Prostate gland (tissue), 2 donors: Measurements from ENCODE around the gene MAT2B. TPM values are rescaled to one million over a fixed set of nuclear protein-coding genes. Genes with fewer than 3 reads are reported as not detected.
A peak's percentile ranks its signal among the peaks of the same experiment; 100 is the strongest.

Source experiments
- DNase-seq: peaks from one replicate; pipeline ENCODE4 v3.0.0-alpha.2; 2019; ENCODE audit warnings: low spot score
- H3K27ac ChIP-seq, 2 donors: fragments of 200-600 bp; sonication (generic); 2 replicates each; pipeline ENCODE4 v1.5.1; 2017 to 2019
- H3K27me3 ChIP-seq: fragments of 200-600 bp; sonication (generic); replicated peaks from 2 replicates; pipeline ENCODE4 v1.5.1; 2019; ENCODE audit not compliant: insufficient read depth
- H3K36me3 ChIP-seq, 2 donors: fragments of 200-600 bp; sonication (generic); 1 replicate in 1 of 2; 2 replicates in 1 of 2; pipeline versions ENCODE4 v1.5.1 to v1.8.1; 2017 to 2019
- H3K4me1 ChIP-seq: fragments of 200-600 bp; sonication (generic); replicated peaks from 2 replicates; pipeline ENCODE4 v1.5.1; 2019
- H3K4me3 ChIP-seq, 2 donors: fragments of 200-600 bp; sonication (generic); 2 replicates each; pipeline ENCODE4 v1.5.1; 2017 to 2019
- H3K9me3 ChIP-seq: fragments of 200-600 bp; sonication (generic); 2 replicates; pipeline ENCODE4 v1.5.1; 2017
- POLR2A ChIP-seq: fragments of 450-650 bp; IDR thresholded peaks from one replicate; pipeline ENCODE4 v1.6.1; 2016; ENCODE audit warnings: antibody characterized with exemption, mild to moderate bottlenecking
- POLR2AphosphoS5 ChIP-seq: sonication (generic); formaldehyde crosslinking; IDR thresholded peaks from one replicate; pipeline ENCODE4 v1.6.1; 2017; ENCODE audit warnings: antibody characterized with exemption
- WGBS: methylation state at CpG from one replicate; pipeline ENCODE4 v1.1.5; 2018; 5-methylcytosine and 5-hydroxymethylcytosine counted together
- intact Hi-C: fragments of 100-400 bp; cut with DNase I; formaldehyde crosslinking; loops from one replicate; pipeline ENCODE4 v1.14.2; 2022
- total RNA-seq, 2 donors: library from RNA; depleted of rRNA; stranded (reverse); fragments of >200 nt; gene quantifications; one replicate each; pipeline ENCODE4 v1.1.0, GENCODE V29; 2016
- TF ChIP-seq, protein P1 (sequence below), 4 experiments: fragments of 200-600 bp in 2 of 4; fragments of 450-650 bp in 2 of 4; sonication (generic) in 2 of 4; IDR thresholded peaks; 1 replicate in 3 of 4; 2 replicates in 1 of 4; pipeline ENCODE4 v1.5.1; 2016 to 2019; ENCODE audit warnings: antibody characterized with exemption in 4 of 4, mild to moderate bottlenecking in 2 of 4, moderate library complexity in 2 of 4

MAT2B gene
- total RNA-seq, 2 donors from 2014 or later = 53.9 to 68.5 TPM

DNA sequence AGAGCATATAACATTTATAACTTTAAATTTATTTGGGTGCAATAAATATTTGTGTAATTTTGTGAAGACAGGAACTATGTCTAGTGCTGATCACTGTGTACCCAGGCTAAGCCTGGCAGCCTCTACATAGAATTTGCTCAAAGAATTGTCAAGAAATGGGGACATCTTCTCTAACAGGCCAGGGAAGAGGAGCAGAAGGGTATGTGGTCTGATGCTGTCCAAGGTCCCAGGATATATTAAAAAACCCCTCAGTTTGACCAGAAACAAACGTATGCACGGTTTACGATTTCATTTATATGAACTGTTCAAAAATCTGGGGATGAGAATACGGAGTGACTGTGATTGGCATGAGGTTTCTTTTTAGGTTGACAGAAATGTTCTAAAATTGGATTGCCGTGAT lies 55.9 kb downstream of the MAT2B start:
- no peak for TF ChIP-seq POLR2AphosphoS5
- TF ChIP-seq, protein P1, sequence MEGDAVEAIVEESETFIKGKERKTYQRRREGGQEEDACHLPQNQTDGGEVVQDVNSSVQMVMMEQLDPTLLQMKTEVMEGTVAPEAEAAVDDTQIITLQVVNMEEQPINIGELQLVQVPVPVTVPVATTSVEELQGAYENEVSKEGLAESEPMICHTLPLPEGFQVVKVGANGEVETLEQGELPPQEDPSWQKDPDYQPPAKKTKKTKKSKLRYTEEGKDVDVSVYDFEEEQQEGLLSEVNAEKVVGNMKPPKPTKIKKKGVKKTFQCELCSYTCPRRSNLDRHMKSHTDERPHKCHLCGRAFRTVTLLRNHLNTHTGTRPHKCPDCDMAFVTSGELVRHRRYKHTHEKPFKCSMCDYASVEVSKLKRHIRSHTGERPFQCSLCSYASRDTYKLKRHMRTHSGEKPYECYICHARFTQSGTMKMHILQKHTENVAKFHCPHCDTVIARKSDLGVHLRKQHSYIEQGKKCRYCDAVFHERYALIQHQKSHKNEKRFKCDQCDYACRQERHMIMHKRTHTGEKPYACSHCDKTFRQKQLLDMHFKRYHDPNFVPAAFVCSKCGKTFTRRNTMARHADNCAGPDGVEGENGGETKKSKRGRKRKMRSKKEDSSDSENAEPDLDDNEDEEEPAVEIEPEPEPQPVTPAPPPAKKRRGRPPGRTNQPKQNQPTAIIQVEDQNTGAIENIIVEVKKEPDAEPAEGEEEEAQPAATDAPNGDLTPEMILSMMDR (IDR thresholded peaks at IDR 0.05) = no peak
- no peak for TF ChIP-seq POLR2A
- H3K4me3 ChIP-seq = no peak overlapping the region
- H3K27me3 ChIP-seq = no peaks in the 10 kb centered on the region
- no peaks in the 10 kb centered on the region for H3K9me3 ChIP-seq
- 76% methylated on average over 5 of the region's 5 CpGs for WGBS
- no peak for DNase-seq
- H3K27ac ChIP-seq = no peak overlapping the region
- intact Hi-C loops = loop anchor here (10.0 kb wide), 2 partner anchors 443 to 1643 kb away; no protein-coding TSS in a partner anchor
- no peaks in the 10 kb centered on the region for H3K4me1 ChIP-seq
- H3K36me3 ChIP-seq = no peaks in the 10 kb centered on the region

DNA sequence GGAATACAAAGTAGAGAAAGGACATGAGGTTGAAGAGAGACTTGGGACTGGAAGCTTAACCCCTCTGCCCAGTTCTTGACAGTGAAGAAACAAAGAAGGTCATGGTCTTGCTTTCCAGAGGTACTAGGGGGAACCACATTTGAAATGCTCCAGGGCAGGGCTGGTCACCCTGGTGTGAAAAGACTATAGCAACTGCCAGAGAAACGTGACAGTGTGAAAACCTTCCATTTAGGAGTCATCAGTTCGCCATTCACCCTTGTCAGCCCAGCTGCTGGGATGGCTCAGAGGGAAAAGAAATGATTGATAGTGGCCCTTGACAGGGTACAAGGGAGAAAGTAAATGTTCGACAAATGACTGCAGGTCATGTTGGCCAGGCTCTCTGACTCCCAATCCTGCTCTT lies 56.7 kb downstream of the MAT2B start:
- no peaks in the 10 kb centered on the region for H3K27me3 ChIP-seq
- H3K4me3 ChIP-seq = no peak overlapping the region
- 79% methylated on average over 3 of the region's 3 CpGs for WGBS
- no peaks in the 10 kb centered on the region for H3K9me3 ChIP-seq
- intact Hi-C loops = loop anchor here (10.0 kb wide), 2 partner anchors 443 to 1643 kb away; no protein-coding TSS in a partner anchor
- DNase-seq = no peak
- H3K27ac ChIP-seq = no peak overlapping the region
- no peaks in the 10 kb centered on the region for H3K4me1 ChIP-seq
- H3K36me3 ChIP-seq = no peaks in the 10 kb centered on the region
- TF ChIP-seq POLR2AphosphoS5 (no peak), POLR2A (no peak)
- TF ChIP-seq, protein P1 (IDR thresholded peaks at IDR 0.05) = no peak

DNA sequence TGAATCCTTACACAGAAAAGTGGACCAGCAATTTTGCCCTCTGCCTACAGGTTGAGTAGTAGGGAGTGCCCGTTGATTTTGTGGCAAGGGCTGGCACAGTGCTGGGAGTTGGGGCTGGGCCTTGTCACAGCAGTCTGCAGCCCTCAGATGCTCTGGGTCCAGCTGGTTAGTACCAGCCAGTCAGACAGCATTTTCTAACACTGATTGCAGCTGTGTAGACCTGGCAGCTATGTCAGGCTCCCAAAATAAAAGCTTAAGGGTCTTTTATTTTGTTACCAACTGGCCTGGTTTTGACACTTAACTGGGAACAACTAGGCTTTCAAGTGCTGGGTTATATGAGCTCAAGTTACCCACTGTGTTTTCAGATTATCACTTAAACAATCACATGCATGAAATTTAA lies 57.7 kb downstream of the MAT2B start:
- no peaks in the 10 kb centered on the region for H3K36me3 ChIP-seq
- no peak overlapping the region for H3K27ac ChIP-seq
- H3K9me3 ChIP-seq = no peaks in the 10 kb centered on the region
- 30% methylated on average over 1 of the region's 1 CpG for WGBS
- H3K4me3 ChIP-seq = no peak overlapping the region
- DNase-seq = no peak
- TF ChIP-seq, protein P1 (IDR thresholded peaks at IDR 0.05) = no peak
- intact Hi-C loops = loop anchor here (10.0 kb wide), 2 partner anchors 442 to 1642 kb away; no protein-coding TSS in a partner anchor
- H3K27me3 ChIP-seq = no peaks in the 10 kb centered on the region
- H3K4me1 ChIP-seq = no peaks in the 10 kb centered on the region

DNA sequence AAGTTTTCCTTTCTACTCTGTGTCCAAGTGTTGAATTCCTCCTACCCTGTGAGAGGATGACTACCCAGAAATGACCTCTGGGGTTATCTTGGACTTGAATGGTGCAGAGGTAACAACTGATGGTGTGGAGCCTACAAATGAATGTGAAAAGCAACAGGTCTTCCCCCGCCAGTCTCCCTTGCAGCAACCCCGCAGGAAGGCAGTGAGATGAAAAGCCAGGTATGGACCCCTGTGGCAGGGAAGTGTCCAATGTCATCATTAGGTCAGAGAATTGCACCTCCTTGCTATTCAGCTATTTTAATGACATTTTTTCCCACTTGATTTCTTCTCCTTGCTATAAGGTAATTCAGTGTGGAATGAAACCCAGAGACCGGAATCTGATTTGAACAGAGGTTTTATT lies 58.5 kb downstream of the MAT2B start:
- DNase-seq = no peak
- no peaks in the 10 kb centered on the region for H3K4me1 ChIP-seq
- TF ChIP-seq, protein P1 (IDR thresholded peaks at IDR 0.05) = no peak
- intact Hi-C loops = loop anchor here (10.0 kb wide), 2 partner anchors 441 to 1641 kb away; no protein-coding TSS in a partner anchor
- H3K36me3 ChIP-seq = no peaks in the 10 kb centered on the region
- H3K27me3 ChIP-seq = no peaks in the 10 kb centered on the region
- H3K4me3 ChIP-seq = no peak overlapping the region
- no peaks in the 10 kb centered on the region for H3K9me3 ChIP-seq
- 69% methylated on average over 3 of the region's 3 CpGs for WGBS
- no peak overlapping the region for H3K27ac ChIP-seq

DNA sequence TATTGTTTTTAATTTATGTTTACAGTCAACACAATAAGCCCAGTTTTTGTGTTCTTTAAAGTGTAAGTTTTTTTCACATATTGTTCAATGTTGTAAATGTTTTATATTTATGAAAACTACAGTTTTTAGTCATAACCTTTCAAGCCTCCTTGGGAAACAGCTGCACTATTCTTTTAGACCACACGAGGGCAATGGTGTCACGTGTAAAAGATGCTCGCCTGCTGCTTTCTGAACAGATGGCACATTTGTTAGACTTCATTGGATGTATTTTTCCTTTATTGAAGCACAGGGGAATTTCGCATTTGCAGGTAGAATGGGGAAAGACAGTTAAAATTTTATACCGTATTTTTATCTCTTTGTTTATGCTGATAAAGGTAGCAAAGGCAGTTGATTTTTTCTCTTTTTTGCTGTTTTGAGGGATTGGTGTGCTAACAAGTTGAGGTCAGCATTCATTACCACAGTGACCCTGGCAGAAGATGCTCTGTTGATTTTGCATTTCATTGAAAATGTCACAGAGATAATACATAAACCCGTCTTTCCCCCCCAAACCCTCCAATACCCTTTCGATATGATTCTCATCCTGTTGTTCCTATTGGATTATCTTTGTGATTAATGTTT lies 59.0 kb downstream of the MAT2B start:
- Histone ChIP-seq H3K4me1 (no peaks in the 10 kb centered on the region), H3K4me3 (no peak overlapping the region), H3K9me3 (no peaks in the 10 kb centered on the region), H3K36me3 (no peaks in the 10 kb centered on the region), H3K27me3 (no peaks in the 10 kb centered on the region), H3K27ac (no peak overlapping the region)
- intact Hi-C loops = loop anchor here (10.0 kb wide), 2 partner anchors 440 to 1640 kb away; no protein-coding TSS in a partner anchor
- WGBS = 8% methylated on average over 7 of the region's 7 CpGs
- DNase-seq = peak; percentile 52
- TF ChIP-seq POLR2A = no peak
- TF ChIP-seq, protein P1 (IDR thresholded peaks at IDR 0.05) = peak; percentile 79 to 87 (median 82)
- no peak for TF ChIP-seq POLR2AphosphoS5
